Uterus (tissue), 2 donors: Measurements from ENCODE around the gene PTPN12.

ENCODE experiments used
- CTCF ChIP-seq, 4 experiments: fragments of 200-600 bp in 2 of 4; fragments of 450-650 bp in 2 of 4; sonication (generic) in 2 of 4; IDR thresholded peaks; one replicate each; pipeline ENCODE4 v1.5.1; 2016 to 2019; ENCODE audit warnings: antibody characterized with exemption in 4 of 4, mild to moderate bottlenecking in 2 of 4, moderate library complexity in 1 of 4
- POLR2A ChIP-seq, 2 donors: fragments of 450-650 bp; IDR thresholded peaks; one replicate each; pipeline ENCODE4 v1.6.1; 2016; ENCODE audit warnings: antibody characterized with exemption in 2 of 2, mild to moderate bottlenecking in 1 of 2, moderate library complexity in 1 of 2

DNA sequence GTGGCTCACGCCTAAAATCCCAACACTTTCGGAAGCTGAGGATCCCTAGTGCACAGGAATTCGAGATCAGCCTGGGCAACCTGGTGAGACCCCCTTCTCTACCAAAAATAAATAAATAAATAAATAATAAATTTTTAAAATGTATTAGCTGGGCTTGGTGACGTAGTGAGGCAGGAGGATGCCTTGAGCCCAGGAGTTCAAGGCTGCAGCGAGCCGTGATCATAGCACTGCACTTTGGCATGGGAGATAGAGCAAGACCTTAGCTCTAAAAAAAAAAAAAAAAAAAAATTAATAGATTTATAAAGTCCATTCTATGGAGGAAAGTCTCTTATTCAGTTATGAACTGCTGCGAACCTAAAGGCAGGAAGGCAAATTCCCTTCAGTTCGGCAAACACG lies 1.1 kb upstream of the PTPN12 start:
- TF ChIP-seq CTCF (IDR thresholded peaks at IDR 0.05) (no peak), POLR2A (IDR thresholded peaks at IDR 0.05) (no peak)
